Esophagus squamous epithelium (tissue), 4 donors: ENCODE results near the gene OR10V1.

Experiments
- POLR2A ChIP-seq, 4 donors: fragments of 450-650 bp; IDR thresholded peaks; one replicate each; pipeline ENCODE4 v1.6.1; 2017; ENCODE audit warnings: antibody characterized with exemption in 4 of 4, mild to moderate bottlenecking in 4 of 4, moderate library complexity in 3 of 4
- TF ChIP-seq, protein P1 (sequence below), 6 experiments: fragments of 450-650 bp in 4 of 6; fragments of 200-600 bp in 2 of 6; sonication (generic) in 2 of 6; IDR thresholded peaks; one replicate each; pipeline ENCODE4 v1.5.1; 2016 to 2019; ENCODE audit warnings: antibody characterized with exemption in 6 of 6, mild to moderate bottlenecking in 4 of 6, moderate library complexity in 4 of 6

DNA sequence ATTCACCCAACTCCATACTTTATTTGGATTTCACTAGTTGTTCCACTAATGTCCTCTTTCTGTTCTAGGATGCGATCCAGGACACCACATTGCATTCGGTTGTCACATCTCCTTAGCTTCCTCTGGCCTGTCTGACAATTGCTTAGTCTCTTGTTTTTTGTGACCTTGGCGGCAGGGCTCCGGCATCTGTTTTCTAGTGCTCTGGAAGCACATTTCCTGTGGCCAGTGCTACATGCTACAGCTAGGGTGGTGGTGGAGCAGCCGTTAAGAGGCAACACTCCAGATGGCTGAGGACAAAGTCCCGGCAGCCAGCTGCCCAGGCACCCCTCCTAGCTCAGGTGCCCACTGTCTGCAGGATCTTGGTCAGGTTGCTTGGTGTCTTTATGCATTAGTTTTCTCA, 48.3 kb upstream of the OR10V1 start:
- TF ChIP-seq, protein P1, sequence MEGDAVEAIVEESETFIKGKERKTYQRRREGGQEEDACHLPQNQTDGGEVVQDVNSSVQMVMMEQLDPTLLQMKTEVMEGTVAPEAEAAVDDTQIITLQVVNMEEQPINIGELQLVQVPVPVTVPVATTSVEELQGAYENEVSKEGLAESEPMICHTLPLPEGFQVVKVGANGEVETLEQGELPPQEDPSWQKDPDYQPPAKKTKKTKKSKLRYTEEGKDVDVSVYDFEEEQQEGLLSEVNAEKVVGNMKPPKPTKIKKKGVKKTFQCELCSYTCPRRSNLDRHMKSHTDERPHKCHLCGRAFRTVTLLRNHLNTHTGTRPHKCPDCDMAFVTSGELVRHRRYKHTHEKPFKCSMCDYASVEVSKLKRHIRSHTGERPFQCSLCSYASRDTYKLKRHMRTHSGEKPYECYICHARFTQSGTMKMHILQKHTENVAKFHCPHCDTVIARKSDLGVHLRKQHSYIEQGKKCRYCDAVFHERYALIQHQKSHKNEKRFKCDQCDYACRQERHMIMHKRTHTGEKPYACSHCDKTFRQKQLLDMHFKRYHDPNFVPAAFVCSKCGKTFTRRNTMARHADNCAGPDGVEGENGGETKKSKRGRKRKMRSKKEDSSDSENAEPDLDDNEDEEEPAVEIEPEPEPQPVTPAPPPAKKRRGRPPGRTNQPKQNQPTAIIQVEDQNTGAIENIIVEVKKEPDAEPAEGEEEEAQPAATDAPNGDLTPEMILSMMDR (IDR thresholded peaks at IDR 0.05), result no peak
- TF ChIP-seq POLR2A (IDR thresholded peaks at IDR 0.05), result no peak
